ENCODE measurements around the gene NLRP3. TPM values are rescaled to one million over a fixed set of nuclear protein-coding genes. Genes with fewer than 3 reads are reported as not detected.
"Not testable (repeated sequence)": the region's sequence is repeated elsewhere in the genome, so short reads cannot be mapped to it uniquely, and the experiment has no call there.

Gene NLRP3
- polyA plus RNA-seq (ENCODE audit: insufficient read length in 4 of 4), result 1 to 10 TPM in 2 of 4 donors, under 1 TPM in 2; 0.79 to 2.0 (median 1.00) TPM

DNA sequence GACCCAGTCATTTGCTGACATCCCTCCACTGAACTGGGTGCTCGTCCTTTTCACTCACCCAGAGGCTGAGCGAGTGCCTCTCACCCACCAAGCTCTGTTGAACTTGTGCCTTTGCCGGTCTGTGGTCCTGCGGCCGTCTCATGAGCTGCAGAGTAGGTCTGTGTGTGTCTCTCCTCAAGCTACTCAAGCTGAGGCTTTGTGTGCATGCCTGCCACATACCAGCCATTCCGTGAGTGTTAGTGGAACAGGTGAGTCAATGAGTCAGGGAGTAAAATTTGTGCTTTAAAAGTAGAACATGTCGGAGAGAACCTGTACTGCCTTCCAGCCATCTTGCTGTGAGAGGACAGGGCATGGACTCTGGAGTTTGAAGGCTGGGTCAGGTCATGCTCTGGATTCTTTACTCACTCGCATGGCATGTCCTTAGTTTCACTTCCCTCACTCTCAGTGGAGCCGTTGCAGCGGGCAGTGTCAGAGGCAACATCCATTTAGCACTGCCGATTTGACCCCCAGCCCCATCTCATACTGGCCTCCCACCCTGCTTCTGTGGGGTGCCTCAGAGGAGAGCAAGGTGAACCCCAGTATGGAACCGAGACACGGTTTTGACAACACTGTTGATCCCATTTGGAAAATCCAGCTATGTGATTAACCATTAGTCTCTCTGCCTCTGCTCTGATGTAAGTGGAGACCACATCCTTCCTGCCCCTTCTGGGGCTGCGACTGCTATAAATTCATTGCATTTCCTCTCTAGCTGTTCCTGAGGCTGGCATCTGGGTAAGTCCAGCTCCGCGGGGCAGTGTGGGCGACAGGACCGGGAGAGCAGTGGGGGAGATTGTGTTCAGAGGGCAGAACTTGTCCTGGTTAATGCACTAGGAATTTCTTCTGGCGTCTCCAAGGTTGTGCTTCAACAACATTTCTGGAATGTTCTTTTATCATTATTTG, at the start of gene NLRP3:
TSS of gene NLRP3 (plus strand) at position 751 of the 939 bp plus-strand sequence. CDS start 2,628 bp downstream, outside the sequence.
- DNase-seq (ENCODE audit: low read depth in 4 of 4, low spot score in 2 of 4), result no peak

DNA sequence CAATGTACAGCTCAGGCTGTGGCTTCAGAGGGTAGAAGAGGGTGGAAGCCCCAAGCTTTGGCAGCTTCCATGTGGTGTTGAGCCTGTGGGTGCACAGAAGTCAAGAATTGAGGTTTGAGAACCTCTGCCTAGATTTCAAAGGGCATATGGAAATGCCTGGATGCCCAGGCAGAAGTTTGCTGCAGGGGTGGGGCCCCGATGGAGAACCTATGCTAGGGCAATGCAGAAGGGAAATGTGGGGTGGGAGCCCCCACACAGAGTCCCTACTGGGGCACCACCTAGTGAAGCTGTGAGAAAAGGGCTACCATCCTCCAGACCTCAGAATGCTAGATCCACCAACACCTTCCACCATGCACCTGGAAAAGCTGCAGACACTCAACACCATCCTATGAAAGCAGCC, 49.6 kb upstream of the NLRP3 start:
- not testable (repeated sequence) for DNase-seq (ENCODE audit: low read depth in 4 of 4, low spot score in 2 of 4)

DNA sequence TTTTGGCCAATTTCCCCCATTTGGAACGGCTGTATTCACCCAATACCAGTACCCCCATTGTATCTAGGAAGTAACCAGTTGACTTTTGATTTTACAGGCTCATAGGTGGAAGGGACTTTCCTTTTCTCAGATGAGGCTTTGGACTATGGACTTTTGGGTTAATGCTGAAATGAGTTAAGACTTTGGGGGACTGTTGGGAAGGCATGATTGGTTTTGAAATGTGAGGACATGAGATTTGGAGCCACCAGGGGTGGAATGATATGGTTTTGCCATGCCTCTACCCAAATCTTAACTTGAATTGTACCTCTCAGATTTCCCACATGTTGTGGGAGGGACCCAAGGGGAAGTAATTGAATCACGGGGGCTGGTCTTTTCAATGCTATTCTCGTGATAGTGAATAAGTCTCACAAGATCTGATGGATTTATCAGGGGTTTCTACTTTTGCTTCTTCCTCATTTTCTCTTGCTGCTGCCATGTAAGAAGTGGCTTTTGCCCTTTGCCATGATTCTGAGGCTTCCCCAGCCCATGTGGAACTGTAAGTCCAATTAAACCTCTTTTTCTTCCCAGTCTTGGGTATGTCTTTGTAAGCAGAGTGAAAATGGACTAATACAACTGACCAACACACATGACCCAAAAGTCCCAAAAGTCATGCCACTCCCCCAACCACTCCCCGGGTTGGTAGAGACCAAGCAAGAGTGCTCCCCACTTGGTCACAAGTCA, 48.9 kb upstream of the NLRP3 start:
- DNase-seq (ENCODE audit: low read depth in 4 of 4, low spot score in 2 of 4), result no peak

DNA sequence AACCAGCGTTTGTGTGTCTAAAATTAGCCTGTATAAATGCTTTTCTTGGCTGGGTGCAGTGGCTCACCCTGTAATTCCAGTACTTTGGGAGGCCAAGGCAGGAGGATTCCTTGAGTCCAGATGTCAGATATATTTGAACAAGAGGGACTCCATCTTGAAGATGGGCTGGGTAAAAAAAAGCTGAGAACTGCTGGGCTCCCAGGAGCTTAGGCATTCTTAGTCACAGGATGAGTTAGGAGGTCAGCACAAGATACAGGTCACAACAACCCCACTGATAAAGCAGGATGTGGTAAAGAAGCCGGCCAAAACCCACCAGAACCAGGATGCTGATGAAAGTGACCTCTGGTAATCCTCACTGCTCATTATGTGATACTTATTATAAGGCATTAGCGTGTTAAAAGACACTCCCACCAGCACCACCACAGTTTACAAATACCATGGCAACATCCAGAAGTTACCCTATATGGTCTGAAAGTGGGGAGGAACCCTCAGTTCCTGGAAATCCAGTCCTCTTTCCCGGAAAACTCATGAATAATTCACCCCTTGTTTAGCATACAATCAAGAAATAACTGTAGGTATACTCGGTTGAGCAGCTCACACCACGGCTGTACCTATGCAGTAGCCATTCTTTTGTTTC, 48.1 kb upstream of the NLRP3 start:
- DNase-seq (ENCODE audit: low read depth in 4 of 4, low spot score in 2 of 4), result no peak

DNA sequence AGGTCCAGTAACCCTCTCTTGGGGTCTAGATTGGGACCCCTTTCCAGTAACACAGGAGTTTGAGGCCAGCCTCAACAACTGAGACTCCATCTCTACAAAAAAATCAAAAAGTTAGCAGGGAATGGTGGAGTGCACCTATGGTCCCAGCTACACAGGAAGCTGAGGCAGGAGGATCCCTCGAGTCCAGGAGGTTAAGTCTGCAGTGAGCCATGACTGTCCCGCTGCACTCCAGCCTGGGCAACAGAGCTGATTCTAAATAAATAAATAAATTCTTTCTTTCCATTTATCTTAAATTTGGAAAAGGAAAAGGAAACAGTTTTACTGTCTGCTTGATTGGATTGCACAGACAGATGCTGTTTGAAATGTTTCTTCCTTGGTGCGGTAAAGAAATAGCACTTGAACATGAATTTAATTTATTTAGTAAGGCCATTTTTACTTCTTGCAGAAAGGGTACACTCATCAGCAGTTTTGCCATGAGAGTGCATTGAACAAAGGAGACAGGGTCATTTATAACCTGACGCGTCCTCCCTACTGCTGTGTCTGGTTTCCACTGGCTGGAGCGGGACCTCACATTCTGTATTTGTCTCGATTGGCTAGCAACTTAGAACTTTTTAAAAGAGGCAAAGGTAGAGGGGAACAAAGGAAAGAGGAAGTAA, 47.4 kb upstream of the NLRP3 start:
- no peak for DNase-seq (ENCODE audit: low read depth in 4 of 4, low spot score in 2 of 4)

DNA sequence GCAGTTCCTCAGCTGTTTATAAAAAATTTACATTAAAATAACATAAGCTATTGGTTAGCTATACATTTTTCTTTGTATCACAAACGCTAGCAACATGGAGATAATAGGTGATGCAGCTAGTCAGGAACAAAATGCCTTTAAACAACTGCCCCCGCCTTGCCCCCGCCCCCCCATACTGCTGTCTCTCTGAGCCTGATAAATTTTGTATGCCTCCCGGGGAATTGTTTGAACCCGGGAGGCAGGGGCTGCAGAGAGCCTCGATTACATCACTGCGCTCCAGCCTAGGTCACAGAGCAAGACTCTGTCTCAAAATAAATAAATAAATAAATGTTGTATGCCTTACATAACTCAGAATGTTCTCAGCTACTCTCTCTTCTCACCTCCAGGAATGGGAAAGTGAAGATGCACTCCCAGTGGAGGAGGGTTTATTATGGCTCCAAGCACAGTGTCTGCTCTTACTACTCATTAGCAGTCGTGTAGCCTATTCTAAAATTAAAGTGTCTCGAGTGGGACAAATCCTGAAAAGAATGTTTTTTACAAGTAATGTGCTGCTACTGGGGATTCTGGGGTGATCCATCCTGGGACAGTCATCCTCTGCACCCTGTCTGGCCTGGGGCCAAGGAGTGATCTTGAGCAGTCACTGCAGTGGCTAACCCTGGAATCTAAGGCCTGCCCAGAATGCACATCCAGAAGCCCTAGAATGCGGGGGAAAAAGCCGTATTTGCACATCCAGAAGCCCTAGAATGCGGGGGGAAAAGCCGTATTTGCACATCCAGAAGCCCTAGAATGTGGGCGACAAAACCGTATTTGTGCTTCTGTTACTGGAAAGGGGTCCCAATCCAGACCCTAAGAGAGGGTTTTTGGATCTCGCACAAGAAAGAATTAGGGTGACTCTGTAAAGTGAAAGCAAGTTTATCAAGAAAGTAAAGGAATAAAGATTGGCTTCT, 44.9 kb upstream of the NLRP3 start:
- no peak for DNase-seq (ENCODE audit: low read depth in 4 of 4, low spot score in 2 of 4)

DNA sequence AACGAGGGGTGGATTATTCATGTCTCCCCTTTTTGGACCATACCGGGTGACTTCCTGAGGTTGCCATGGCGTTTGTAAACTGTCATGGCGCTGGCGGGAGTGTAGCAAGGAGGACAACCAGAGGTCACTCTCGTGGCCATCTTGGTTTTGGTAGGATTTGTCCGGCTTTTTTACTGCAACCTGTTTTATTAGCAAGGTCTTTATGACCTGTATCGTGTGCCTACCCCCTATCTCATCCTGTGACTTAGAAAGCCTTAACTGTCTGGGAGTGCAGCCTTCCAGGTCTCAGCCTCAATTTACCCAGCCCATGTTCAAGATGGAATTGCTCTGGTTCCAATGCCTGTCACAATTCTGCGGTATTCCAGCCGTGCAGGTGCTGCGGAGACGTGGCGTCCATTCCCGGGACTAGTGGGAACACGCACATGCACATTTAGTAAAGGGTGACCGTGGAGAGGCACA, 44.1 kb upstream of the NLRP3 start:
- no peak for DNase-seq (ENCODE audit: low read depth in 4 of 4, low spot score in 2 of 4)

DNA sequence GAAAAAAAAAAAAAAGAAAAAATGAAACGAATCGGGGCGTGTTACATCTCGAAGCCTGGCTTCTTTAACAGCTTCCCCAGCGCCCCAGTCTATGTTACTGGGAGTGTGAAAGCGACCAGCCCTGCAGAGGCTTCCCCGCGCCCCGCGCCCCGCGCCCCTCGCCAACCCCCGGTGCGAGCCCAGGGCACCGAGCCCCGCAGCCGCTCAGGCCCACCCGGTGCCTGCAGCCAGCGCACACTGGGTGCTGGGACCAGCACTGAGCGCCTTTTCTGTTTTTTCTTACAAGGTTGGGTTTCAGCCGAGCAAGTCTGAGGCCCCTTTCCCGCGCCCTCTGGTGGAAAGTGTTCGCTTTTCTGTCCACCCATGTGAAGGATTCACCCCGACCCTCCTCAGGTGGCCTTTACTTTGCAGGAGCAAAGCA, 42.2 kb upstream of the NLRP3 start:
- no peak for DNase-seq (ENCODE audit: low read depth in 4 of 4, low spot score in 2 of 4)

DNA sequence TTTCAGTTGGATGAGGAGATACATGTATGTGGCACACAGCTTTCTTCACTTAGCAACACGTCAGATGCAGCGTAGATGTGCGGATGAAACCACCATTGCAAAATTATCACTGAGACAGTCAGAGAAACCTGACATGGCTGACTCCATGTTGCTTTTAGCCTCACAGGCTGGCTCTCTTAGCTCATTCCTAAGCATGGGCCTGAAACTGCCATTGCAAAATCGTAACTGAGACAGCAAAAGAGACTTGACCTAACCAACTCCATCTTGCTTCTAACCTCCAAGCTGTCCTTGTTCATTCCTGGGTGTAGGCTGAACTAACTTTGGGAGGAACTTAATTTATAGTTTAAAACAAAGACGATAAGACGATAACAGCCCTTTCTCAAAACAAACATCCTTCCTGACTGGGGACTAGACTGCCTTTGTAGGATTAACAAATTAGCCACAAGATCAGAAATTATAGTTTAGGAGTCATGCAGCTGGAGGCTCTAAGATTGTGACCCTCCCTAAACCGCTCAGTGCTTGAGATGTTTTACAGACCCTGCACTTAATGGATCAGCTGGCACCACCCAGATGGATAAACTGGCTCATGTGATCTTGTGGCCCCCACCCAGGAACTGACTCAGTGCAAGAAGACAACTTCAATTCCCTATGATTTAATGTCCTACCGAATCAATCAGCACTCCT, 41.2 kb upstream of the NLRP3 start:
- DNase-seq (ENCODE audit: low read depth in 4 of 4, low spot score in 2 of 4), result not testable (repeated sequence)

DNA sequence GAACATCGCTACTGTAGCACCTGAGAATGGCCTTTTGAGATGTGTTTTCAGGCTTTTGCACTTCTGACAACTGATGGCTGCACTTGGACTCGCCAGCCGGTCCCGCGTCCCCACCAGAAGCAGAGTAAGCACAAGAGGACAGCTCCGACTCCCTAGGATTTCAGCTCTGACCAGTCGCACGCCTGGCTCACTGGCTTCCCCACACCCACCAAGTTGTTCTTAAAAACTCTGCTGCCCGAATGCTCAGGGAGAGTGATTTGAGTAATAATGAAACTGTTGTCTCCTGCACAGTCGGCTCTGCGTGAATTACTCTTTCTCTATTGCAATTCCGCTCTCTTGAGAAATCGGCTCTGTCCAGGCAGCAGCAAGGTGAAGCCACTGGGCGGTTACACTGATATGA, 40.2 kb upstream of the NLRP3 start:
- no peak for DNase-seq (ENCODE audit: low read depth in 4 of 4, low spot score in 2 of 4)

DNA sequence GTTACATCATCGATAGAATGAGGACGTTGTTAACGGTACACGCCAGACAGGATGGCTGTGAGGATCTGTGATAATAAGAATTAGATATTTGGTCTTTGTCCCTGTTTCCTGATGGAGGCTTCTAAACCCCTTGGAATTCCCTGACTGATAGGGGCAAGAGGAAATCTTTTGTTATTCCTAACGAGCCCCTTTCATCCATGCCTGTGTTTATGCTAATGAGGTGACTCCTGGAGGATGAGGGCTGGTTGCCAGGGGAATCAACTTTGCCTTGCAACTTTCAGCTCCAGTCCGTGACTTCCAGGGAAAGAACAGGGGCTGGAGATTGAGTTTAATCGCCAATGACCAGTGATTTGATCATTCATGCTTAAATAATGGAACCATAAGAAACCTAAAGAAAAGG, 39.3 kb upstream of the NLRP3 start:
- DNase-seq (ENCODE audit: low read depth in 4 of 4, low spot score in 2 of 4), result no peak

DNA sequence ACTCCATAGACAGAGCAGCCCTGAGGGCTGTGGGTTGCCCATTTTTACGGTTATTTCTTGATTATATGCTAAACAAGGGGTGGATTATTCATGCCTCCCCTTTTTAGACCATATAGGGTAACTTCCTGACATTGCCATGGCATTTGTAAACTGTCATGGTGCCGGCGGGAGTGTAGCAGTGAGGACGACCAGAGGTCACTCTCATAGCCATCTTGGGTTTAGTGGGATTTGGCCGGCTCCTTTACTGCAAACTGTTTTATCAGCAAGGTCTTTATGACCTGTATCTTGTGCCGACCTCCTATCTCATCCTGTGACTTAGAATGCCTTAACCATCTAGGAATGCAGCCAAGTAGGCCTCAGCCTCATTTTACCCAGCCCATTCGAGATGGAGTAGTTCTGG, 38.3 kb upstream of the NLRP3 start:
- DNase-seq (ENCODE audit: low read depth in 4 of 4, low spot score in 2 of 4), result not testable (repeated sequence)

DNA sequence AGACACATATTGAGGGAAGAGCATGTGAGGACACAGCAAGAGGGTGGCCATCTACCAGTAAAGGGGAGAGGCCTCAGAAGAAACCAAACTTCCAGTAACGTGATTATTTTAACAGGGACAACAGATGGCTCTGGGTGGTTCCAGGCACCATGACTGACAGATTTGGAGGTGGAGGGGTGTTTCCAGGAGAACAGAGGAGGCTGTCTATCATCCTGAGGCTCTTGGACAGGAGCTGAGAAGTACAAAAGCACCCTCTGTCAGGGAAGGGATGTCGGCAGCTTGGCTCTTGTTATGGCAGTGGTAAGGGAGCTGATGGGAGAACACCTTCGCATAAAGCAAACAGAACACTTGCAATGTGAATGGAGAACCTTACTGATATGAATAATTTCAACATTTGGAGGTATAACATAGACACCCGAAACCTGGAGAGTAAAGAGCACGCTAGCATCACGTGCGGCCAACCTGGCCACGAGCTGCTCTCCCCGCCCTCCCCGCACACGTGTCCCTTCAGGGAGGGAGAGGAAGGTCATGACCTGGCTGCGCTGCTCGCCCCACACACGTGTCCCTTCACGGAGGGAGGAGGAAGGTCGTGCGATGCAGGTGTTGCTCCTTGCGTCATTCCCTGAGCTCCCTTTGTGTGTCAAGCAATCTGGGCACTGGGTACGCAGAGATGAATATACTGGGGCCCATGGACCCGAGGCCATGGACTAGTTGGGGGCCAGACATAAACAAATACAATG, 37.5 kb upstream of the NLRP3 start:
- no peak for DNase-seq (ENCODE audit: low read depth in 4 of 4, low spot score in 2 of 4)

DNA sequence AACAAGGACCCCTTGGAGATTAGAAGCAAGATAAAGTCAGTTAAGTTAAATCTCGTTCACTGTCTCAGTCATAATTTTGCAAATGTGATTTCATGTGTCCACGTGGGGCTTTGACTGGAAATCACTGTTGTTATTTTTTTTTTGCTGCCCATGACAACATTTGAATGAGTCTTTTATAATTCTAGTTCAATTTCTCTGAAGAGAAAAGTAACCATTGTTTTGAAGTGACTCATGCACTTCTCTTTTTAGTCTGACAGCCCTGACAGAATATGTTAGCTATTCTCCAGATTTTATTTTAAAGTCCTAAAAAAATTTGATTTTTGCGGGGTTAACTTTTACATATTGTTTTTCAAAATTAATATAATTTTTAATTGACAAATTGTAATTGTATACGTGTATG, 30.7 kb upstream of the NLRP3 start:
- no peak for DNase-seq (ENCODE audit: low read depth in 4 of 4, low spot score in 2 of 4)

DNA sequence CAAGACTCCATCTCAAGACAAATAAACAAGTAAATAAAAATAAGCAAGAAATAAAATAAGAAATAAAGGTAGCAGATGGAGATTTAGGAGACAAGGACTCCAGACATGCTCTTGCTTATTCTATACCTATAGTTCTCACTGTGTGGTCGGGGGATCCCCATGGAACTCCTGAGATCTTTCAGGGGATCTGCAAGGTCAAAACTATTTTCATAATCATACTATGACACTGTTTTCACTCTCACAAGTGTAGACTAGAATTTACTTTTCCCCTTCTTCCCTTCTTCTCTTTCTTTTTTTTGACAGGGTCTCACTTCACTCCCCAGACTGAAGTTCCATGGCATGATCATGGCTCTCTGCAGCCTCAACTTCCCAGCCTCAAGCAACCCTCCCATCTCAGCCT, 29.8 kb upstream of the NLRP3 start:
- no peak for DNase-seq (ENCODE audit: low read depth in 4 of 4, low spot score in 2 of 4)

DNA sequence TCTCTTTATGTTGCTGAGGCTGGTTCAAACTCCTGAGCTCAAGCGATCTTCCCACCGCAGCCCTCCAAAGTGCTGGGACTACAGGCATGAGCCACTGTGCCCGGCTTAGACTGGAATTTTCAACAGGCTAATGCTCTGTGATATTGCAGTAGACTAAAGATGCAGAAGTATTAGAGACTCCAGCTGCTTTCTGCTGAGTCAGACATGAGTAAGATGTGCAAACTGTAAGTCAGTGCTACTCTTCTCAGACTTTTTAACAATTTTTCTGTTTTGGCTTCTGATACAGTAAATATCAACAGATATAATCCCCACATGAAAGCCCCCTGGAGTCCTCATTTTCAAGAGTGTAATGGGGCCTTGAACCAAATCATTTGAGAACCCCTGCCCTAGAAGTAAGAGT, 29.3 kb upstream of the NLRP3 start:
- no peak for DNase-seq (ENCODE audit: low read depth in 4 of 4, low spot score in 2 of 4)

DNA sequence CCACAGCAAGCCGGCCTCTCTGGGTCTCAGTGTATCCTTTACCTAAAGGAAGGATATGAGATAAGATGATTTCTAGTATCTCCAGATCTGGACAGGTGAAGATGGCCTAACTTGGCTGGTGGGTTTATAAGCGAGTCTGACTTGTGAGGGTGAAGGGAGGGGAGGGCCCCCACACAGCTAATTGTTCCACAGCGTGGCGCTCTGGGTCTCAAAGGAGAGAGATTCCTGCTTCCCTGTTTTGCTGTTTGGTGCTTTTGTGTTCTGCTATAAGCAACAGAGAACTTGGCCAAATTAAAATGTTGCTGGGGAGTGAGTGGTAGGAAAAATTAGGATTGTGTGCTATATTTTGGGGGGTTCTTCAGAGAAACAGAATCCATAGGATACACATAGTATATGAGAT, 28.9 kb upstream of the NLRP3 start:
- no peak for DNase-seq (ENCODE audit: low read depth in 4 of 4, low spot score in 2 of 4)

DNA sequence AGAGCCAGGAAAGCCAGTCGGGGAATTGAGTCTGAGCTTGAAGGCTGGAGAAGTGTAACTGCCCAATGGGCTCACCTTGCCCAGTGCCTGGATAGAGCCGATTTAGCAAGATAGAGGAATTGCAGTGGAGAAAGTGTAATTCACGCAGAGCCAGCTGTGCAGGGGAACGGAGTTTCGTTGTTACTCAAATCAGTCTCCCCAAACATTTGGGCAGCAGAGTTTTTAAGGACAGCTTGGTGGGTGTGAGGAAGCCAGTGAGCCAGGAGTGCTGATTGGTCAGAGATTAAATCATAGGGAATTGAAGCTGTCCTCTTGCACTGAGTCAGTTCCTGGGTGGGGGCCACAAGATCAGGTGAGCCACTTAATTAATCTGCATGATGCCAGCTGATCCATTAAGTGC, 28.4 kb upstream of the NLRP3 start:
- DNase-seq (ENCODE audit: low read depth in 4 of 4, low spot score in 2 of 4), result no peak

Measured in left renal cortex interstitium (tissue), 4 donors.